T-helper 2 cell treated with Interferon-gamma antibody and Interleukin-4, amounts not matched to agents 100 ng/mL and 5 ng/mL, for 36 hours (primary cell): ENCODE data around the gene SEMA3E. TPM values are rescaled to one million over a fixed set of nuclear protein-coding genes. Genes with fewer than 3 reads are reported as not detected.
"Not testable (repeated sequence)": the region's sequence is repeated elsewhere in the genome, so short reads cannot be mapped to it uniquely, and the experiment has no call there.

Source experiments
- intact Hi-C: fragments of 100-400 bp; cut with micrococcal nuclease; formaldehyde crosslinking; loops from one replicate; pipeline ENCODE4 v1.15.1; 2023
- total RNA-seq: library from RNA; stranded (reverse); gene quantifications from 2 replicates; pipeline ENCODE4 v1.2.3, GENCODE V29; 2022

SEMA3E gene
- total RNA-seq, 1 donor from 2014 or later, result not detected

- intact Hi-C loops, result no loop called here
Observed at GRCh38 chr7:83455612-83456011, 193.3 kb downstream of the SEMA3E start.

GRCh38 chr7:83452256-83452655 lies 196.7 kb downstream of the SEMA3E start:
- intact Hi-C loops, result no loop called here

- intact Hi-C loops, result no loop called here
Observed at GRCh38 chr7:83451501-83452045, 197.4 kb downstream of the SEMA3E start.

GRCh38 chr7:83449781-83450180 lies 199.2 kb downstream of the SEMA3E start:
- intact Hi-C loops, result no loop called here

- intact Hi-C loops, result no loop called here
Observed at GRCh38 chr7:83447681-83448080, 201.3 kb downstream of the SEMA3E start.

GRCh38 chr7:83446102-83446669 lies 202.8 kb downstream of the SEMA3E start:
- intact Hi-C loops, result no loop called here

- intact Hi-C loops, result no loop called here
Observed at GRCh38 chr7:83442911-83443310, 206.0 kb downstream of the SEMA3E start.

- intact Hi-C loops, result no loop called here
Observed at GRCh38 chr7:83439026-83439425, 209.9 kb downstream of the SEMA3E start.

GRCh38 chr7:83430289-83430688 lies 218.7 kb downstream of the SEMA3E start:
- intact Hi-C loops, result not testable (repeated sequence)

GRCh38 chr7:83429493-83429892 lies 219.4 kb downstream of the SEMA3E start:
- intact Hi-C loops, result no loop called here

- intact Hi-C loops, result no loop called here
Observed at GRCh38 chr7:83427884-83428283, 221.1 kb downstream of the SEMA3E start.

- intact Hi-C loops, result no loop called here
Observed at GRCh38 chr7:83426325-83426724, 222.6 kb downstream of the SEMA3E start.

- intact Hi-C loops, result no loop called here
Observed at GRCh38 chr7:83419013-83419412, 229.9 kb downstream of the SEMA3E start.

- intact Hi-C loops, result no loop called here
Observed at GRCh38 chr7:83415840-83416239, 233.1 kb downstream of the SEMA3E start.

GRCh38 chr7:83414947-83415346 lies 234.0 kb downstream of the SEMA3E start:
- intact Hi-C loops, result loop anchor here (5.0 kb wide), 1 partner anchor 1607 kb away; no protein-coding TSS in a partner anchor

GRCh38 chr7:83413831-83414230 lies 235.1 kb downstream of the SEMA3E start:
- intact Hi-C loops, result loop anchor here (5.0 kb wide), 1 partner anchor 1608 kb away; no protein-coding TSS in a partner anchor

GRCh38 chr7:83413424-83413823 lies 235.5 kb downstream of the SEMA3E start:
- intact Hi-C loops, result loop anchor here (5.0 kb wide), 1 partner anchor 1609 kb away; no protein-coding TSS in a partner anchor

- intact Hi-C loops, result loop anchor here (1.0 to 5.0 kb wide), 2 partner anchors 245 to 1611 kb away; no protein-coding TSS in a partner anchor
Observed at GRCh38 chr7:83410989-83411591, 237.8 kb downstream of the SEMA3E start.

GRCh38 chr7:83394776-83395175 lies 254.2 kb downstream of the SEMA3E start:
- intact Hi-C loops, result no loop called here

- intact Hi-C loops, result no loop called here
Observed at GRCh38 chr7:83388436-83388835, 260.5 kb downstream of the SEMA3E start.

- intact Hi-C loops, result no loop called here
Observed at GRCh38 chr7:83366629-83367028, 282.3 kb downstream of the SEMA3E start.

GRCh38 chr7:83365746-83366145 lies 283.2 kb downstream of the SEMA3E start:
- intact Hi-C loops, result no loop called here
